ENCODE measurements around the gene PLIN4.
"Not testable (repeated sequence)": the region's sequence is repeated elsewhere in the genome, so short reads cannot be mapped to it uniquely, and the experiment has no call there.

The PLIN4 gene

DNA sequence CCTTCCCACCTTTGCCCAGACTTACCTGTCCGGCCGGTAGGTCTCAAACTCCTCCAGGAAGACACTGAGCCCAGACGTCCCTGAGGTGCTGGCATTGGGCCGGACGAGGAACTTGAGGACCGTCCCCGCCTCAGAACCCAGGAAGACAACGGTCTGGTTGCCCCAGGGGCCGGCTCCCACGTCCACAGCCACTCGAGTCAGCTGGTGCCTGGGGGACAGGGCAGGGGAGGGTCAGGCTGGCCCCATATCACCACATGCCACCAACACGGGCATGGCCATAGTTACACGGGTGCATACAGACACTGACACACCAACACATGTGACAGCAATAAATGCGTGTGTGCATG, 29.9 kb upstream of the PLIN4 start:
- FAIRE-seq (no peak), DNase-seq (ENCODE audit: low spot score) (no peak)

DNA sequence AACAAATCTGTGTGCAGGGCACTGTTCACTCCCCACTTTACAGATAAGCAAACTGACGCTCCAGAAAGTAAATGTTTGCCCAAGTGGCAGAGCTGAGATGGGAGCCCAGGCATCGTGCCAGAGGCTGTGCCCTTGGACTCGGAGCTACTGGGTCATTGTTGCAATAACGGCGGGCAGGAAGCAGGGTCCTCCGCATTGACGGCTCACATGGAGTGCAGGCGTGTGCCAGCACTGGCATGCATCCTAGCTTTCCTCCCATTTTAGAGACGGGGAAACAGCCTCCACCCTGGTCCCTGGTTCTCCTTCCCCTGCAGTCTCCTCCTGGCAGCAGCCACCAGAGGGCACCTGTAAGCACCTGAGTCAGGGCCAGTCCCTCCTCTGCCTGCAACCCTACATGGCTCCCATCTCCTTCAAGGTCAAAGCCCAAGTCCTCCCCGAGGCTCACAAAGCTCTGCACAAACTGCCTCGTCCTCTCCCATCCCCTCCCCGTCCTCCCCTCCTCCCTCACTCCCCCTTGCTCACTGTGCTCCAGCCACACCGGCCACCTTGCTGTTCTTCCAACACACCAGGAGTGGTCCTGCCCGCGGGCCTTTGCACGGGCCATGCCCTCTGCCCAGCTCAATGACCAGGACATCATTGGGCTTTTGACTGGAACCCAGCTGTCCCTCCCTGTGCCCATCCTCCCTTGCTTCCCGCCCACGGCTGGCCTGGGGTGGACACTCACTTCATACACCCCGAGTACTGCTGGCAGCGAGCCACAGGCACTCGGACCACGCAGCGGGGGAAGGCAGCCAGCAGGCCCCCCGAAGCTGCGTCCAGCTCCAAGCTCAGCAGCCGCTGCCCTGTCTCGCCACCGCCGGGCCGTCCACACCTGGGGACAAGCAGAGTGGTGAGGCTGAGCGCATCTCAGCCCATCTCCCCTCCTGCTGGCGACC, 29.3 kb upstream of the PLIN4 start:
- no peak for DNase-seq (ENCODE audit: low spot score)
- FAIRE-seq, result no peak

DNA sequence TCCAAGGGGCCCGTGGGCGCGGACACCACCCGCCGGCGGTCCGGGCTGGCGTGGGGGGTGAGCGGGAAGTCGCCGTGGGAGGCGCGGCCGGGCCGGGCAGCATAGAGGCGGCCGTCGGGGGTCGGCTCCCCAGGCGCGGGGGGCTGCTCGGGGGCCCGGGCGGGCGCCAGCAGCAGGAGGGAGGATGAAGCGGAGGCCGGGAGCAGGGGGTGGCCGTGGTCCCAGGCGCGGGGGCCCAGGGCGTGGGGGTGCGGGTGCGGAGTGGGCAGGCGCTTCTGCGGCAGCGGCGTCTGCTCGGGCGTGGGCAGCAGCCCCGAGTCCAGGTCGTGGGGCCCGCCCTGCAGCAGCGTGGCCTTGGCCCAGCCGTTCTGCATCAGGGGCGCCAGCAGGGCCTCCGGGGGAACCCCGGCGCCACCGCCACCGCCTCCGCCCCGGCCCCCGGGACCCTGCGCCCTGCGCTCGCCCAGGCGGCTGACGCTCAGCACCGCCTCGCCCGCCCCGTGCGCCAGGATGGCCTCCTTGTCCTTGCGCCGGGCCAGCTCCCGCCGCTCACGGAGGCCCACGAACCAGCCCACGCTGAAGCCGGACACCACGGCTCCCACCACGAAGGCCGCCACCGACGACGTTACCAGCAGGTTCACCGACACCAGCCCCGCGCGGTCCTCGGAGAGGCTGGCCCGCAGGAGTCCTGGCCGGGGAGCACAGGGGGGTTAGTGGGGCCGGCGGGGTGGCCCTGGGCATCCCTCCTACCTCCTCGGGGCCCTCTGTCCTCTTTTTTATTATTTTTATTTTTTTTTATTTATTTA, 25.8 kb upstream of the PLIN4 start:
- DNase-seq (ENCODE audit: low spot score) (no peak), FAIRE-seq (no peak)

DNA sequence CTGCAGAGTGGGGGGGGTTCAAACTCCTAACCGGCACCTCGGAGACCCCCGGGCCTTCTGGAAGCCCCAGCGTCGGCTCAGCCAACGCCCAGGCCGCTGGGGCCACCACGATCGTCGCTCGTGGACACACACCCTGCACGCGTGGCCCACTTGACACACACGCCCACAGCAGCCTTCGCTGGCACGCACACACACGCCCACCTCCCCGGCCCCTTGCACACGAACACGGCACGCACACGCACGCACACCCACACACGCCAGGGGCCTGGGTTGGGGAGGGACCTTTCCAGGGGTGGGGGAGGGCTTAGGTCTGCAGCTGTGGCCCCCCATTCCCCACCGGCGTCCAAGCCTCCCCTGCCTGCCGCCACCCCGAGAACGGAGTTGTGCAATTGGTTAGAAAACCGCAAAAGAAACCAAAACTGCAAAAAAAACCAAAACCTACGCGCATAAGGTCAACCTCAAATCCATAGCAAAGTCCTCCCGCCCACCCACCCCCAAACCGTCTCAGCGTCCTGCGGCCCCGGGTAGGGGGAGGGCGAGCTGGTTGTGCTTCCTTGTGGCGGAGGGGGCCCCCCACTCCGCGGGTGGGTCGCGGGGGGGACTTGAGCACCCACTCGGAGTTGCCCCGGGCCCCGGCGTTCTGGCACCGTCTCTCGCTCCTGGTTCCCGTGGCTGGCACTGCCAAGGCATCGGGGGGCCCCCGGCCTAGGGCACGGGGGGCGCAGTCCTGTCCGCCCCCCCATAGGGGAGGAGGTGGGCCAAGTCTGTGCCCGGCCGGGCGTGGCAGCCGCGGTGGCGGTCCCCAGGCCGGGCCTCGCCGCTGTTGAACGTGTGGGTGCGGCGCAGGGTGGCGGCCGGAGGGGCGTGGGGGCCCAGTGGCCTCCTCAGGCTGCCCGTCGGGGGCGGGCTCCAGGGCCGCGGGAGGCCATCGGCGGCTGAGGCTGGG, 24.9 kb upstream of the PLIN4 start:
- FAIRE-seq (no peak), DNase-seq (ENCODE audit: low spot score) (no peak)

DNA sequence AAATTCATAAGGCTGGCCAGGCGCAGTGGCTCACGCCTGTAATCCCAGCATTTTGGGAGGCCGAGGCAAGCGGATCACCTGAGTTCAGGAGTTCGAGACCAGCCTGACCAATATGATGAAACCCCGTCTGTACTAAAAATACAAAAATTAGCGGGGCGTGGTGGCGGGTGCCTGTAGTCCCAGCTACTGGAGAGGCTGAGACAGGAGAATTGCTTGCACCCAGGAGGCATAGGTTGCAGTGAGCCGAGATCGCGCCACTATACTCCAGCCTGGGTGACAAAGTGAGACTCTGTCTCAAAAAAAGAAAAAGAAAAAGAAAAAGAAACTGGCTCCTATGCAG, 23.5 kb upstream of the PLIN4 start:
- not testable (repeated sequence) for FAIRE-seq

DNA sequence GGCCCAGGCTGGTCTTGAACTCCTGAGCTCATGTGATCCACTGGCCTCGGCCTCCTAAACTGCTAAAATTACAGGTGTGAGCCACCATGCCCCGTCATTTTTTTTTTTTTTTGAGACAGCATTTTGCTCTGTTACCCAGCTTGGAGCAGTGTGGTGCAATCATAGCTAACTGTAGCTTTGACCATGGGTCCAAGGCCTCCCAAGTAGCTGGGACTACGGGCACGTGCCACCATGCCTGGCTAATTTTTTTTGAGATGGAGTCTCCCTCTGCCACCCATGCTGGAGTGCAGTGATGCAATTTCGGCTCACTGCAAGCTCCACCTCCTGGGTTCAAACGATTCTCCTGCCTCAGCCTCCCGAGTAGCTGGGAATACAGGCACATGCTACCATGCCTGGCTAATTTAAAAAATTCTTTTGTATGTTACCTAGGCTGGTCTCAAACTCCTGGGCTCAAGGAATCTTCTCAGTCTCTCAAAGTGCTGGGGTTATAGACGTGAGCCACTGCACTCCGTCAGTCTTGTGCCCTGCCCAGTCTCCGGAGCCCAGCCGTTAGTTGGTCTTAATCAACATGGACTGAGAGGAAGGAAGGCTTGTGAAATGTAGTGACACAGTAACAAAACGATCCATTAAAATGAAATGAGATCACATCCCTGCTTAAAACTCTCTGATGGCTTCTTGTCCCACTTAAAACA, 23.0 kb upstream of the PLIN4 start:
- no peak for DNase-seq (ENCODE audit: low spot score)
- no peak for FAIRE-seq

More for the DNA sequence above, 23.5 kb upstream of the PLIN4 start:
- not testable (repeated sequence) for DNase-seq (ENCODE audit: low spot score)

DNA sequence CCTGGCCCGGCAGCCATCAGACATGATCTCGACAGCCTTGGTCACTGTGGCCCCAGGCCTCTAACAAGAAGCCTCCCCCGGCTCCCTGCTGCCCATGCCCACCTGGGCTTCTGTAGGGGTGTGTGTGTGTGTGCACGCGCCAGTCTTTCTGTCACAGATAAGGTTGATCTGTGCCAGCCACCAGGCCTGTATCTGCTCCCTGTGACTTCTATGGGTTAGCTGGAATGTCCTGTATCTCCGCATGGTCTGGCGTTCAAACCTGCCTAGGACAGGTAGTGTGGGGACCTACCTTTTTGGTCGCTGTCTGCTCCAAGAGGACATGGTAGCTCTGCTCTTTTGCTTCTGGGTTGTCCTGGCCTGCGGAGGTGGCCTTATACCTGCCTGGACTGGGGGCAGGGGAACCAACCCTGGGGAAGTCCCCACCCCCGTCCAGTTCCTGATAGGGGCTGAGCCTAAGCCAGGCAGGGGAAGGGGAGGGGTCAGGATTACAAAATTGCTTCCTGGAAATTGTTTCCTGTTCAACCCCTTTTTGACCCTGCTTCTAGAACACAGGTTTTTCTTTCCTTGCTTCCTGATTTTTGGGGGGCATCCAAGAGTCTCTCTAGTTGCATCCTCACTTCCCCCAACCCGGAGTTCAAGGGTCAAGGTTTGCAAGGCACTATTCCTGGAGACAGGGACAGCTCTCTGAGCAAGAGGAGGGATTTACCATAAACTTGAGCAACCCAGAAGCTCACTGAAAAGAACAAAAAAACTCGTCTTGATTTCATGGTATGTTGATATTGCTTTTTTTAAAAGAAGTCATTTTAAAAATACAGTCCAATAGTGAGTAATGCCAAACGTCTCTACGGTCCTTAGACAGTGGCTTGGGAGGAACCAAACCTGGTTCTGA, 21.7 kb upstream of the PLIN4 start, which contains the start of gene LRG1:
Gene LRG1, minus strand, starts transcription at position 344 of the 889 bp plus-strand sequence. Its CDS starts 23 bp downstream, at position 321.
- DNase-seq (ENCODE audit: low spot score) (no peak), FAIRE-seq (no peak)

DNA sequence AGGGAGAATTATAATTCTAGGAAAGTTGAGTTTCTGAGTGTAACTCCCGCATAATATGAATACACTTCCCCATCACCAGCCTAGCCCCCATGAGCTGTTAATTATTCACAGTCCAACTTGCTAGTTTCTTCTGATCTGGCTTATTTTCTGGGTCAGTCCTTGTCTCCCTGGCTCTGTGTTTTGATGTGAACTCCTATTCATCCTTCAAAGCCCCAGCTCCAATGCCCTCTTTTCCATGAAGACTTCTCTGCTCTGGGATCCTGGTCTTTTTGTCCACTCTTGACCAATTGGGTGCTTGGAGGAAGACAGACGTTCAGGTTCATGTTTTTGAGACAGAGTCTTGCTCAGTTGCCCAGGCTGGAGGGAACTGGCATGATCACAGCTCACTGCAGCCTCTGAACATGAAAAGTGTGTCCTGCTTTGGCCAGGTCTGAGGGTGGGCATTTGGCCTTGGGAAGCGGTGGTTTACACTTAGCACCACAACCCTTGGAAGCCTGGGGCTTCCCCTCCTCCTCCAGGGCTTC, 20.9 kb upstream of the PLIN4 start:
- DNase-seq (ENCODE audit: low spot score), result no peak
- no peak for FAIRE-seq

DNA sequence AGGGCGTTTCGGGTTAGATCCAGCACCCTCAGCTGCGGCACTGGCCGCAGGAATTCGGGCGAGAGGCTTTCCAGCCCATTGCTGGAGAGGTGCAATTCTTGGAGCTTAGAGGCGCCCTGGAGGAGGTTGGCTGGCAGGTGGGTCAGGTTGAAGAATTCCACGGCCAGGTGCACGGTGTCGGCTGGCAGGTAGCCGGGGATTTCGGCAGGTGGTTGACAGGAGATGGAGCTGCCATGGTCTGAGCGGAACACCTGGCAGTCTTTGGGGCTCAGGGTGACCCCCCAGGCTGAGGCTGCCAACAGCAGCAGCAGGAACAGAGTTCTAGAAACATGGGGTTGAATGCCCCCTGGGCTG, 20.3 kb upstream of the PLIN4 start:
- no peak for DNase-seq (ENCODE audit: low spot score)

DNA sequence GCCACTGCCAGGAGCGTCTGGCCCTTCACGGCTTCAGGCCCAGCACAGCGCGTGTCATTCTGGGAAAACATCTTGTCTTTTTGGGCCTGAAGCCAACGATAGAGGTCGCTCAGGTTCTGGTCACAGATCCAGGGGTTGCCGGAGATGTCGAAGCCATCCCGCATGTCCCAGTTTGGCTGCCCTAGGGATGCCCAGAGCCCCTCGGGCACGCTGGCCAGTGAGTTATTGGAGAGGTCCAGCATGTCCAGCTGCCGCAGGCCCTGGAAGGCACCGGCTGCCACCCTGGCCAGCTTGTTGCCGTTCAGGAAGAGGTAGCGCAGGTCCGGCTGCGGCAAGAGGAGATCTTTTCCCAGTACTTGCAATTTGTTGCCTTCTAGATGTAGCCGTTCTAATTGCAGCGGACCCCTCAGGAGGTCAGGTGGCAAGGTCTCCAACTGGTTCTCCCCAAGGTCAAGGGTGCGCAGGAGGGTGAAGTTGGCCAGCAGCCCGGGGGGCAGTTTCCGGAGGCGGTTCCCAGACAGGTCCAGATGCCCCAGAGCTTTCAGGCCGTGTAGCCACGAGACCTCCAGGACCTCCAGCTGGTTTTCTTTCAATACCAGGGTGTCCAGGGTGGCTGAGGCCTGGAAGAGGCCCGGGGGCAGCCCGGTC, 19.8 kb upstream of the PLIN4 start:
- DNase-seq (ENCODE audit: low spot score) (no peak), FAIRE-seq (no peak)

More for the DNA sequence above, 20.3 kb upstream of the PLIN4 start:
- no peak for FAIRE-seq

DNA sequence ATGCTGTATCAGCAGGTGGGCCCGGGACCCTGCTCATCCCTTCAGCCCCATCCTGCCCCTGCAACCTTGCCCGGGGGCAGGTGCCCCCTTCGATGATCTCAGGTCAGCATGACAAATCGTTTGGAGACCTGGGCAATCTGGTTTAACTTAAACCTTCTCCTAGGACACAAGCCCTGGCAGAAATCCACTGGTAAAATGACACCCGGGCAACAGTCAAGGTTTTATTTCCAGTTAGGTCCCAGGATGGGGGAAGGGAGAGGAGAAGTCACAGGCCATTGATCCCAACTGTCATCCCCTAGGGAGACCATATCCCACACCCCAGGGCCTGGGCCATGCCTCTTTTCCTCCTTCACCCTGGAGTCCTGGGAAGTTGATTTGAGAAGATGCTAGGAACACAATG, 18.5 kb upstream of the PLIN4 start:
- no peak for FAIRE-seq
- DNase-seq (ENCODE audit: low spot score), result no peak

DNA sequence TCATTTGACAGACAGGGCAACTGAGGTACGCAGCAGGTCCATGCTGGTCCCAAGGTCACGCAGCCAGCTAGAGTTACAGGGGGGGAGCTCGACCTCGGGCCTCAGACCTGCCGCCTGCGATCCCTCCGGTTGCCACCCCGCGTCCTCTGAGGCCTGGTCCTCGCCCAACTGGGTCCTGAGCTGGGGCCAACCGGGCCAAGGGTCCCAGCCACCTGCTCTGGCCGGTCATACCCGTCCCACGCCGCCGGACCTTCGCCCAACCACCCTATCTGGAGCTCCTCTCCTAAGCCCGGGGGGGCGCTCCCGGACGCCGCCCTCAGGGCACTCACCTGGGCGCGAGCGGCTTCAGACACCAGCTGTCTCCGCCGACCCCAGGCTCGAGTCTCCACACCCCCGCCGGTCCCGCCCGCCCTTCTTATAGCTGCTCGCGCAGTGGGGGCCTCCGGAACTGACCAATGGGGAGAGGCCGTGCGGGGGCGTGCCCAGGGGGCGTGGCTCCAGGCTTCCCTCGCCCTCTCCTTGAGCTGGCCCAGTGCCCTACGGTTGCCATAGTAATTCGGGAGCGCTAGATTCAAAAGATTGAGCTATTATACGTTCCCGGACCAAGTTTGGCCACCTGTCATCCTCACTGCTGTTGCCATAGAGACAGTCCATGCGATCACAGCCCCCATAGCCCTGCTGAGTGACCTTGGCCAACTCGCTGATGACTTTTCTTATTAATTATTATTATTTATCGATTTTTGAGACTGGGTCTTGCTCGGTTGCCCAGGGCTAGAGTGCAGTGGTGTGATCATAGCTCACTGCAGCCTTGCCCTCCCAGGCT, 16.8 kb upstream of the PLIN4 start, which contains the start of gene PLIN5:
Gene PLIN5, minus strand, starts transcription at position 389 of the 823 bp plus-strand sequence. CDS start 1,150 bp downstream, outside the sequence.
- DNase-seq (ENCODE audit: low spot score) (peak; percentile 66), FAIRE-seq (no peak)

DNA sequence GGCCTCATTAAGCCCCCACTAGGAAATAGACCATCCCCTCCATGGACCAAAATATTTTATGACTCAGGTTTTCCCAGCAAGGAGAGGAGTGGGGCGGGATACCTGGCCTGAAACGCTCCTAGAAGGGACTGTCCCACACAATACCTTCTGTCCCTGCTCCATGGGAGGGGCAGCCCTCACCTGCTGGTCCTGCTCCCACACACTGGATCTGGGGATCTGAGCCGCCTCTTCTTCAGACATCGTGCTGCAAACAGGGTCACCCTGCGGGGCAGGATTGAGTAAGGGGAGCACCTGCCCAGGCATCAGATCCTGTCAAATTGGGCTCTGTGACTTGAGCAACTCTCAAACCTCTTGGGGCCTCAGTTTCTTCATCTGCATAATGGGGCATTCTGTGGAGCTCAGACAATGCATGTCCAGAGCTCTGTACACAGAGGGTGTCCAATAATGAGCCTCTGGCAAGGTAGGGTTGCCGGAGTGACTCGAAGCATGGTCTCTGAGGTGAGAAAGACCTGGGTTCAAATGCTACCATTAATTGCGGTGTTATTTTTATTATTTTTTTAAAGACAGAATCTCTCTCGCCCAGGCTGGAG, 15.6 kb upstream of the PLIN4 start:
- DNase-seq (ENCODE audit: low spot score), result no peak
- no peak for FAIRE-seq

DNA sequence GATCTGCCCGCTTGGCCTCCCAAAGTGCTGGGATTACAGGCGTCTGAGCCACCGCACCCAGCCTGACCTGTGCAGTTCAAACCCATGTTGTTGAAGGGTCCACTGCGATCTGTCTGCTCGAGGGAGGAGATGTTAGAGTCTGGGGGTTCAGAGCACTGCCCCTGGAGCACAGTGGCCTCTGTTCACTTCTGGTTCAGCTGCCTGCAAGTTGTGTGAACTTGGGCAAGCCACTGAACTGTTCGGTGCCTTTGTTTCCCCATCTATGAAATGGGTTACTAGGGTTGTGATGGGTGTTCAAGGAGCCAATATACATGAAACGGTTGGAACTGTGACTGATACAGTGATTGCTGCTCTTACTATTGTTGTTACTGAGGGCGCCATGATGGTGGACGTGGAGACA, 15.0 kb upstream of the PLIN4 start:
- FAIRE-seq (no peak), DNase-seq (ENCODE audit: low spot score) (no peak)

DNA sequence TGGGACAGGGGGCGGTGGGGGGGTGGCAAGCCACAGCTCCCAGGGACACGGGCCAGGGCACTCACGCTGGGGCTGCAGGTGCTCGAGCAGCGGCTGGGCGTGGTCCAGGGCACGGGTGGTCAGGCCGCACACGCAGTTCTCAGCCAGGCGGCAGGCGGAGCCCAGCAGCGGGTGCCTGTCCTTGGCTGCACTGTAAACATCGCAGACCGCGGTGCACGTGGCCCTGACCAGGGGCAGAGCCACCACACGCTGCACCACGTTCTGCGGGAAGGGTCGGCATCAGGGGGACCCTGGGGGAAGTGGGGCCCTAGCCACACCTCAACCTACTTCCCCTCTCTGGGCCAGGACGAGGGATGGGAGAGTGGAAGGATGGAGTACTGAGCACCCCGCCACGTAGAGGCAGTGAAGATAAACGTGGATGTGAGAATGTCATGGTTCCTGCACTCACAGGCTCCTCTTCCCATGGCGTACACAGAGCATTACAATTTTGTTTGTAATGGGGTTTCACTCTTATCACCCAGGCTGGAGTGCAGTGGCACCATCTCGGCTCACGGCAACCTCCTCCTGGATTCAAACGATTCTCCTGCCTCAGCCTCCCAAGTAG, 13.4 kb upstream of the PLIN4 start:
- DNase-seq (ENCODE audit: low spot score) (no peak), FAIRE-seq (no peak)

DNA sequence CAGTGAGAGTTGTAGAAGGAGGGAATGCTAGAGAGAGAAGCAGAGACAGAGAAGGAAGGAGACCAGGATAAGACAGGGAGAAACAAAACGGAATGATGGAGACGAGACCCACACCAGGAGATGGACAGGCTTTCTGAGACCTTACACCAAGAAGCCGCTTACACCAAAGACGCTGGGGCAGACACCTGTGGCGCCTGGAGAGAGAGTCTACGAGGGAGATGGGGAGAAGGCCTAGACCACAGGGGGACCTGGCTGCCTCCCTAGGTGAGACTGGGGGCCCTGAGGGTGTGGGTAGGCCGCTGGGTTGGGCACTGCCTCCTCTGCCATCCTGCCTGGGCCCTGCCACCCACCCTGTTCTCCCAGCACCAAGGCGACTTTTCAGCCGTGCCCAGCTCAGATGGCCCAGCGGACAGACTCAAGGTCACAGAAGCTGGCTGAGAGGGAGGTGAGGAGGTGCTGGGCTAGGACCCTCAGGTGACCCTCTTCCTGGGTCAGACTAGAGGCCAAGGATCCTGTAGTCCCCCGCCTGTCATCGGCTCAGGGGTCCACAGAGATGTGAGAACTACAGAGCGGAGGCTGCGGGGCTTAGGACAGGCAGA, 11.7 kb upstream of the PLIN4 start:
- FAIRE-seq (no peak), DNase-seq (ENCODE audit: low spot score) (no peak)

DNA sequence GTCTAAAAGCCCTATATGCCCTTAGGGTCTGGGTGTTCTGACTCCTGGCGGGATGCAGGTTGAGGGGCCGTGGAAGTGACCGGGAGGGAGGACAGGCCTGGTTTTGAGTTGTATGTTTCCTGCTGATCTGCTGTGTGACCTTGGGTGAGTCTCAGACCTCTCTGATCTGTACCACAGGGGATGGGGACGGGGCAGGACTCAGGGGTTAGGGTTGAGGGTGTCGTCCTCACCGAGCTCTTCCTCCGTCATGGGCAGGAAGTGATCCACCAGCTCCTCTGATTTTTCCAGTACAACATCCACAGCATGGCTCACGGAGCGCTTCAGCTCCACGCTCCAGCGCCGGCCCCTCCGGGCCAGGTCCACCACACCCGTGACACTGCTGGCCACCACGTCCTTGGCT, 10.6 kb upstream of the PLIN4 start:
- no peak for FAIRE-seq
- no peak for DNase-seq (ENCODE audit: low spot score)
